PFSK-1 (cell line): ENCODE measurements around the gene NFATC4.

Experiments used
- FOXP2 ChIP-seq: optimal IDR thresholded peaks from 2 replicates; pipeline ENCODE3; 2011; ENCODE audit warnings: borderline replicate concordance, control low read depth, inconsistent platforms; ENCODE audit not compliant: insufficient read depth; ENCODE audit errors: extremely low read length, extremely low read depth
- POLR2AphosphoS5 ChIP-seq: IDR thresholded peaks from 2 replicates; pipeline ENCODE4 v1.6.1; 2012; ENCODE audit warnings: low read depth, mild to moderate bottlenecking, control low read depth, low read length, moderate library complexity
- SIN3A ChIP-seq: IDR thresholded peaks from 2 replicates; pipeline ENCODE4 v1.6.1; 2012; ENCODE audit warnings: mild to moderate bottlenecking, low read length, moderate library complexity, borderline replicate concordance; ENCODE audit not compliant: insufficient read depth
- TAF1 ChIP-seq: IDR thresholded peaks from 2 replicates; pipeline ENCODE4 v1.6.1; 2012; ENCODE audit warnings: low read length, control low read depth, borderline replicate concordance; ENCODE audit not compliant: insufficient read depth
- TF ChIP-seq, protein P1 (sequence below), 2 experiments: IDR thresholded peaks; 2 replicates each; pipeline versions ENCODE4 v1.6.1 to v1.8.0; 2011 to 2012; ENCODE audit warnings: low read depth in 2 of 2, low read length in 2 of 2, control low read depth in 1 of 2, inconsistent platforms in 1 of 2, mild to moderate bottlenecking in 1 of 2, moderate library complexity in 1 of 2; ENCODE audit not compliant: insufficient read depth in 1 of 2

NFATC4 gene

DNA sequence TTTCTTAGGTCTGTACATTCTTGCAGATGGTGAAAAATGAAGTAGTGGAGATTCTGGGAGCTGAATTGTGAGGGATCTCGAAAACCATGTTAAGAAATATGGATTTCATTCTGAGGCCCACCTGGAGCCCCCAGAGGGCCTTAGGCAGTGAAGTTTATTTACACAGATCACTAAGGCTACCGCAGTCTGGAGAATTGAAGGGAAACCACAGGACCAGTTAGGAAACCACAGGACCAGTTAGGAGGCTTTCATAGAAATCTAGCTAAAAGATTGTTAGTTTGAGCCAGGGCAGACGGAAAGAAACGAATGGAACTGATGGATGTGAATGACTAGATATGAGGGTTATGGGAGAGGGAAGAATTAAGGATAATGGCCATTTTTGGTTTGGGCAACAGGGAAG lies 54.3 kb downstream of the NFATC4 start:
- TF ChIP-seq, protein P1, sequence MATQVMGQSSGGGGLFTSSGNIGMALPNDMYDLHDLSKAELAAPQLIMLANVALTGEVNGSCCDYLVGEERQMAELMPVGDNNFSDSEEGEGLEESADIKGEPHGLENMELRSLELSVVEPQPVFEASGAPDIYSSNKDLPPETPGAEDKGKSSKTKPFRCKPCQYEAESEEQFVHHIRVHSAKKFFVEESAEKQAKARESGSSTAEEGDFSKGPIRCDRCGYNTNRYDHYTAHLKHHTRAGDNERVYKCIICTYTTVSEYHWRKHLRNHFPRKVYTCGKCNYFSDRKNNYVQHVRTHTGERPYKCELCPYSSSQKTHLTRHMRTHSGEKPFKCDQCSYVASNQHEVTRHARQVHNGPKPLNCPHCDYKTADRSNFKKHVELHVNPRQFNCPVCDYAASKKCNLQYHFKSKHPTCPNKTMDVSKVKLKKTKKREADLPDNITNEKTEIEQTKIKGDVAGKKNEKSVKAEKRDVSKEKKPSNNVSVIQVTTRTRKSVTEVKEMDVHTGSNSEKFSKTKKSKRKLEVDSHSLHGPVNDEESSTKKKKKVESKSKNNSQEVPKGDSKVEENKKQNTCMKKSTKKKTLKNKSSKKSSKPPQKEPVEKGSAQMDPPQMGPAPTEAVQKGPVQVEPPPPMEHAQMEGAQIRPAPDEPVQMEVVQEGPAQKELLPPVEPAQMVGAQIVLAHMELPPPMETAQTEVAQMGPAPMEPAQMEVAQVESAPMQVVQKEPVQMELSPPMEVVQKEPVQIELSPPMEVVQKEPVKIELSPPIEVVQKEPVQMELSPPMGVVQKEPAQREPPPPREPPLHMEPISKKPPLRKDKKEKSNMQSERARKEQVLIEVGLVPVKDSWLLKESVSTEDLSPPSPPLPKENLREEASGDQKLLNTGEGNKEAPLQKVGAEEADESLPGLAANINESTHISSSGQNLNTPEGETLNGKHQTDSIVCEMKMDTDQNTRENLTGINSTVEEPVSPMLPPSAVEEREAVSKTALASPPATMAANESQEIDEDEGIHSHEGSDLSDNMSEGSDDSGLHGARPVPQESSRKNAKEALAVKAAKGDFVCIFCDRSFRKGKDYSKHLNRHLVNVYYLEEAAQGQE (IDR thresholded peaks at IDR 0.05; ENCODE audit: insufficient read depth in 1 of 2, low read depth in 2 of 2, low read length in 2 of 2), result no peak
- no peak for TF ChIP-seq SIN3A
- no peak for TF ChIP-seq POLR2AphosphoS5
- TF ChIP-seq TAF1, result no peak
- TF ChIP-seq FOXP2, result no peak

DNA sequence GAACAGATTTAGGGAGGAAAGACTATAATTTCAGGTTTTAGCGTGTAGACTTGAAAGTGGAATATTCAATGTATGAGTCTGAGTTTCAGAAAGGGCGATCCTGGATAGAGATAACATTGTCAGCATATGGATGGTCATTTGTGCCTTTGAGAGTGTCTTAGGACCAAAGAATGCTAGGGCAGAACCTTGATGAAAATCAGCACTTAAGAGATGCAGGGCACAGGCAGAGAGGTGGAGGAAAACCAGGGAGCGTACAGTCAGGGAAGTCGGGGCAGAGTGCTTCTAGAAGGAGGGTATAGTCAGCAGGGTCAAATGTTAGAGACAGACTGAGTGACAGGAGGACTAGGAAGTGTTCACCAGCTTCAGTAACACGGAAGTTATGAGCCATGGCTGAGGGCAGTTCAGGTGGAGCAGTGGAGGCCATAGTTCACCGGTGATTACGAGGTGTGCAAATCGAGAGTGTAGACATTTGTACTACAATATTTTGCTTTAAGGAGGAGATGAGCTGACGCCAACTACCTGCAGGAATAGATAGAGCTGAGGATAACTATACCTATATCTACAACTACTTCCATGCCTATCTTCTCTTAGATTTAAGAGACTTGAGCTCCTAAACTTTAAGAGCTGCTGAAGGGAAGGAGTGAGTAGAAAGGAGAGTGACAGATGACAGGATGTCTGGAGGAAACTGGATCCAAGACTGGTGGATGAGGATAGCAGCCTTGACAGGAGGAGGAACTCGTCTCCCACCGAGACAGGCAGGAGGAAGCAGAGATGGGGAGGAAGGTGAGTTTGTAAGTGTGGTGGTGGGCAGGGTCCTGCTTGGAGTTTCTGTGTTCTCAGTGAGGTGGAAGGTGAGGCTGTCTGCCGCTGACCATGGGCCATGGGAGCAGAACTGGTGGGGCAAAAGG lies 55.0 kb downstream of the NFATC4 start:
- no peak for TF ChIP-seq SIN3A

DNA sequence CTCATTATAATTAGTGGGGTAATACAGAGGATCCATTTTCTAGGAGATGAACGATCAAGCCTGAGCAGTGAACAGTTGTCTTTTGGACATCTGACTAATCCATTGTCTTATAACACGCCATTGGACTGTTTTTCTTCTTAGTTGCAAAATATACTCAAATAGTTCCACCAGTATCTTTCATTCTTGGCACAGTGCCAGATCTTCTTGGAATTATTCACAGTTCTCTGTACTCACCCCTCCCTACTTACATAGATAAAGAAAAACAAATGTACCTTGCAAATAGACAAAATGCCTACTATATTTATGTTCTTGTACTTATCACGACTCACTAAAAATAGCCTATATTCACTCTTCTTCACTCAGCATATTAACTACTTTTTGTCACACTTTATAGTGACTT lies 57.7 kb downstream of the NFATC4 start:
- TF ChIP-seq FOXP2, result no peak
- TF ChIP-seq, protein P1 (IDR thresholded peaks at IDR 0.05; ENCODE audit: insufficient read depth in 1 of 2, low read depth in 2 of 2, low read length in 2 of 2), result no peak
- no peak for TF ChIP-seq POLR2AphosphoS5

DNA sequence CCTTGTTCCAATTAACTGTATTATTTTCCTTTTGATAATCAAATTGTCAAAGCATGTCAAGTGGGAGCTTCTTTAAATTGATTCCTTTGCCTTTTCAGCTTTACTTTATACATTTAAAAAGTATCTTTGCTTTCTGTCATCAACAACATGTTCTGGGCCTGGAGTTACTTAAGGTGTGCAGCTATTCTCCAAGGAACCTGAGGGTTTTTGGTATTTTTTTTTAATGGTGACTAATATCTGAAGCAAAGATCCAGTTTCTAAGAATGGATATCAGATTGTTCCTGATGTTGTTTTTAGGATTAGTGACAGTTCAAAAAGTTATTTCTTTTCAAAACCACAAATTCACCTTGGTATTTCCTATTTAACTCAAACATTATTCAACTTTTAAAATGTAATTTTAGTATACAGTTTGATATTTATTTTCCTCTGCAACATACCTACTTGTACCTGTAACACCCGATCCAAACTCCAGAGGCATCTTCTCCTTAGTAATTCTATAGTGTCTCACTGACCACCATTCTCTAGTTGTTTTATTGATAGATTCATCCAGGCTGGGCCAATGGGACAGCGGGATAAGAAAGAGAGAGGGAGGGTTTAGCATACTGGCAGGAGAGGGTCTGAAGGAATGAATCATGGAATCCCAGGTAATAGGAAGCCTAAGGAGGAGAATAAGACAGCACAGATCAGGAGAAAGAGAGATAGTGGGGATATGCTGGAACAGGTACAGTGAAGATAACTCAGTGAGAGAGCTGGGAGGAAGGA lies 58.3 kb downstream of the NFATC4 start:
- no peak for TF ChIP-seq POLR2AphosphoS5
- TF ChIP-seq TAF1, result no peak
- TF ChIP-seq FOXP2, result no peak
- TF ChIP-seq, protein P1 (IDR thresholded peaks at IDR 0.05; ENCODE audit: insufficient read depth in 1 of 2, low read depth in 2 of 2, low read length in 2 of 2), result no peak
- TF ChIP-seq SIN3A, result no peak

DNA sequence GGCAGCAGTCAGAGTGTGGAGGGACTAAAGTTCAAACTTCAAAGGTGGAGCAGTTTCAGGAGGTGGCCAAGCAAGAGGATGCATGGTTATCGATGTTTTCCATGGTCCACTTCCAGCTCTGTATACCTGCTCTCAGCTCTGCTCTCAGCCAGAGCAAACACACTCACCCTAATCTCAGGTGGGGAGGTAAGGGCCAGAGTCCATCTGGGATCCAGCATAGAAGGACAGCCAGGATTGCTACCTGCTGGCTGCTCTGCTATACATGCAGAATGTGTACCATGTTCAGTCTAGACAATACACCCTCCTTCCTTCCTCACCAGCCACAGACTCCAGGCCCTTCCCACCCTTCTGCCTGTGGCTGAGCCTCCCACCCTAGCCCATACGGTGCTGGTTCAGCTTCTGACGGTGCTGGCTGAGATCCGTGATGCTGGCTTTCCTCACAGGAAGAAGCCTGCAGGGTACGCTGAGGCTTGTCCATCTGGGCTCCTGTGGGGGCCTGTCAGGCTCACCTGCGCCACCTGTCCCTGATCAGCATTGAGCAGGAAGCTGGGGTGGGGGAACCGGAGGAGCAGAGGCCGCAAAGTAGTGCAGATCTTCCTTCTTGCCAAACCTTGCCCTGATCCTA lies 59.0 kb downstream of the NFATC4 start:
- TF ChIP-seq TAF1 (no peak), FOXP2 (no peak)
